ENCODE data around the gene PHOSPHO2. TPM values are rescaled to one million over a fixed set of nuclear protein-coding genes. Genes with fewer than 3 reads are reported as not detected.

Gene PHOSPHO2
- total RNA-seq, 1 donor from 2014 or later, result 16.8 TPM

GRCh38 chr2:169653636-169654035, 40.6 kb upstream of the PHOSPHO2 start:
- no peaks in the 10 kb centered on the region for H3K36me3 Mint-ChIP-seq

GRCh38 chr2:169656164-169656563, 38.1 kb upstream of the PHOSPHO2 start:
- Histone ChIP-seq H3K27ac (no peak overlapping the region), H3K27me3 (no peaks in the 10 kb centered on the region)
- no peak overlapping the region for H3K27ac Mint-ChIP-seq

More at GRCh38 chr2:169653636-169654035, 40.6 kb upstream of the PHOSPHO2 start:
- Mint-ChIP-seq H3K27ac (no peak overlapping the region), H3K9me3 (no peaks in the 10 kb centered on the region), H3K4me3 (no peak overlapping the region), H3K27me3 (ENCODE audit: insufficient read depth, low read depth) (no peaks in the 10 kb centered on the region), H3K4me1 (no peaks in the 10 kb centered on the region)
- Histone ChIP-seq H3K79me2 (ENCODE audit: low read depth) (no peaks in the 10 kb centered on the region), H3K4me3 (no peak overlapping the region), H4K20me1 (ENCODE audit: low read depth) (no peaks in the 10 kb centered on the region), H3K27me3 (no peaks in the 10 kb centered on the region), H3K9me3 (ENCODE audit: low read depth) (no peaks in the 10 kb centered on the region), H3F3A (ENCODE audit: low read depth) (no peaks in the 10 kb centered on the region), H3K4me1 (no peaks in the 10 kb centered on the region), H3K36me3 (no peaks in the 10 kb centered on the region), H3K4me2 (no peak overlapping the region), H3K9ac (no peak overlapping the region), H3K27ac (no peak overlapping the region), H2AFZ (replicated peaks) (no peak overlapping the region)
- no peak for DNase-seq (ENCODE audit: low spot score)
- TF ChIP-seq EZH2 (IDR thresholded peaks at IDR 0.05) (no peak), EZH2phosphoT487 (IDR thresholded peaks at IDR 0.05) (no peak), CTCF (IDR thresholded peaks at IDR 0.05) (no peak)

GRCh38 chr2:169658877-169659276, 35.4 kb upstream of the PHOSPHO2 start:
- no peak overlapping the region for H3K4me2 ChIP-seq
- DNase-seq (ENCODE audit: low spot score), result no peak
- Mint-ChIP-seq H3K9me3 (no peaks in the 10 kb centered on the region), H3K27ac (no peak overlapping the region), H3K4me3 (no peak overlapping the region), H3K4me1 (peaks cover 6% of the 10 kb centered on the region), H3K27me3 (ENCODE audit: insufficient read depth, low read depth) (no peaks in the 10 kb centered on the region), H3K36me3 (peaks cover 4% of the 10 kb centered on the region)
- H3K27me3 ChIP-seq, result no peaks in the 10 kb centered on the region
- H3K4me1 ChIP-seq, result peaks cover 7% of the 10 kb centered on the region
- no peaks in the 10 kb centered on the region for H4K20me1 ChIP-seq (ENCODE audit: low read depth)
- no peaks in the 10 kb centered on the region for H3K36me3 ChIP-seq
- H3K4me3 ChIP-seq, result no peak overlapping the region
- no peaks in the 10 kb centered on the region for H3K79me2 ChIP-seq (ENCODE audit: low read depth)
- H3K9ac ChIP-seq, result no peak overlapping the region
- H3K27ac ChIP-seq, result no peak overlapping the region
- H2AFZ ChIP-seq (replicated peaks), result no peak overlapping the region
- no peaks in the 10 kb centered on the region for H3K9me3 ChIP-seq (ENCODE audit: low read depth)
- no peaks in the 10 kb centered on the region for H3F3A ChIP-seq (ENCODE audit: low read depth)
- TF ChIP-seq EZH2 (IDR thresholded peaks at IDR 0.05) (no peak), EZH2phosphoT487 (IDR thresholded peaks at IDR 0.05) (no peak), CTCF (IDR thresholded peaks at IDR 0.05) (no peak)

More at GRCh38 chr2:169656164-169656563, 38.1 kb upstream of the PHOSPHO2 start:
- H3K4me1 Mint-ChIP-seq, result peaks cover under 1% of the 10 kb centered on the region
- H3K79me2 ChIP-seq (ENCODE audit: low read depth), result no peaks in the 10 kb centered on the region
- H3K4me1 ChIP-seq, result peaks cover 3% of the 10 kb centered on the region
- no peak for TF ChIP-seq EZH2 (IDR thresholded peaks at IDR 0.05)
- no peak for TF ChIP-seq EZH2phosphoT487 (IDR thresholded peaks at IDR 0.05)
- no peak for TF ChIP-seq CTCF (IDR thresholded peaks at IDR 0.05)
- no peaks in the 10 kb centered on the region for H3K9me3 Mint-ChIP-seq
- no peak overlapping the region for H3K4me3 Mint-ChIP-seq
- no peaks in the 10 kb centered on the region for H4K20me1 ChIP-seq (ENCODE audit: low read depth)
- DNase-seq (ENCODE audit: low spot score), result no peak
- no peak overlapping the region for H3K4me2 ChIP-seq
- peaks cover 2% of the 10 kb centered on the region for H3K36me3 Mint-ChIP-seq
- H2AFZ ChIP-seq (replicated peaks), result no peak overlapping the region
- no peaks in the 10 kb centered on the region for H3F3A ChIP-seq (ENCODE audit: low read depth)
- no peaks in the 10 kb centered on the region for H3K27me3 Mint-ChIP-seq (ENCODE audit: insufficient read depth, low read depth)
- H3K36me3 ChIP-seq, result no peaks in the 10 kb centered on the region
- H3K4me3 ChIP-seq, result no peak overlapping the region
- H3K9me3 ChIP-seq (ENCODE audit: low read depth), result no peaks in the 10 kb centered on the region
- no peak overlapping the region for H3K9ac ChIP-seq

Data from neural progenitor cell (in vitro differentiated cells).